Activated T-cell treated with anti-CD3 and anti-CD28 coated beads, Interleukin-2, amount 50 U/mL, for 4 hours (primary cell): Measurements from ENCODE around the gene RERE. TPM values are rescaled to one million over a fixed set of nuclear protein-coding genes. Genes with fewer than 3 reads are reported as not detected.
A peak's percentile ranks its signal among the peaks of the same experiment; 100 is the strongest.

ENCODE experiments used
- ATAC-seq, 2 donors: fragments of 200-7000 bp; cut with Tn5 transposase; one replicate each; pipeline ENCODE4 v1.10.0; 2021
- DNase-seq: peaks from one replicate; pipeline ENCODE4 v3.0.0-alpha.2; 2020
- H3K27me3 Mint-ChIP-seq: one replicate; pipeline ENCODE4 v1.8.0; 2021; ENCODE audit warnings: low read depth, mixed read lengths
- H3K36me3 Mint-ChIP-seq: one replicate; pipeline ENCODE4 v1.8.0; 2022; ENCODE audit warnings: mixed read lengths; ENCODE audit not compliant: insufficient read depth
- H3K4me1 Mint-ChIP-seq: one replicate; pipeline ENCODE4 v1.8.0; 2021; ENCODE audit warnings: low read depth, mixed read lengths
- H3K4me3 Mint-ChIP-seq: one replicate; pipeline ENCODE4 v1.8.0; 2021; ENCODE audit warnings: mild to moderate bottlenecking, moderate library complexity, mixed read lengths
- H3K9me3 Mint-ChIP-seq: one replicate; pipeline ENCODE4 v1.8.0; 2021; ENCODE audit warnings: mixed read lengths
- total RNA-seq, 3 donors: library from RNA; stranded (reverse); gene quantifications; one replicate each; pipeline ENCODE4 v1.2.1, GENCODE V29; 2021

The RERE gene
- total RNA-seq, 3 donors from 2014 or later: 40.5 to 53.4 (median 47.8) TPM

DNA sequence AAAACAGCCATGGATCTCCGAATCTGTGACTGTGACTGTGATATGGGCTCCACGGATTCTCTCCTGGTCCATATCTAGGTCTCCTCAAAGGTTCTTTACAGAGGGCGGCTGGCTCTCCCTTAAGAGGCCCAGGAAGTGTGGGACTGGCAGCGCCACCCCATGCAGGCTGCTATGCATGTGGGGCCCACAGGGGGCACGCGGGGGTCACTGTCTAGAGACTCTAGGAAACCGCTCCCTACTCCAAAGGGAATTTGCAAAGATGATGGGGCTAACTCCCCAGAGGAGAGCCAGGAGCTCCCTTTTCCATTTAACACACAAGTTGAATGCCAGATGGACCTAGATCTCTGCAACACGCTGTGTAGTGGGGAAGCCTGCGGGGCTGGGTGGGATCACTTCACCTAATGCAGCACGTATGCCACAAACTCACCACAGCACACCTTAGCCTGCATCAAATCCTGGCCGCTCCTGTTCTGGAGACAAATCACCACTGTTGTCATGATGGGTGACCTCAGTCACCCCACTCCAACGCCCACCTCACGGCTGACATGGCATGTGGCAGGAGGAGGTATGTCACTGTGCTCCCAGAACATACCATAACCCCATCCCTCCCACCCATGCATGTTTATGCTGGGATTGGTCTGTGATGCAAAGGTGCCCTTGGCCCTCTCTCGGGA is 437.8 kb downstream of the RERE start:
- Mint-ChIP-seq H3K4me3 (no peak overlapping the region), H3K4me1 (peaks cover 74% of the 10 kb centered on the region), H3K9me3 (no peaks in the 10 kb centered on the region), H3K27me3 (no peaks in the 10 kb centered on the region), H3K36me3 (peaks cover 16% of the 10 kb centered on the region)
- DNase-seq (no peak), ATAC-seq (no peak)

GRCh38 chr1:8378981-8379470 is 438.4 kb downstream of the RERE start:
- Mint-ChIP-seq H3K27me3 (no peaks in the 10 kb centered on the region), H3K9me3 (no peaks in the 10 kb centered on the region), H3K36me3 (peaks cover 16% of the 10 kb centered on the region), H3K4me3 (no peak overlapping the region), H3K4me1 (peaks cover 73% of the 10 kb centered on the region)
- DNase-seq (no peak), ATAC-seq (no peak)

DNA sequence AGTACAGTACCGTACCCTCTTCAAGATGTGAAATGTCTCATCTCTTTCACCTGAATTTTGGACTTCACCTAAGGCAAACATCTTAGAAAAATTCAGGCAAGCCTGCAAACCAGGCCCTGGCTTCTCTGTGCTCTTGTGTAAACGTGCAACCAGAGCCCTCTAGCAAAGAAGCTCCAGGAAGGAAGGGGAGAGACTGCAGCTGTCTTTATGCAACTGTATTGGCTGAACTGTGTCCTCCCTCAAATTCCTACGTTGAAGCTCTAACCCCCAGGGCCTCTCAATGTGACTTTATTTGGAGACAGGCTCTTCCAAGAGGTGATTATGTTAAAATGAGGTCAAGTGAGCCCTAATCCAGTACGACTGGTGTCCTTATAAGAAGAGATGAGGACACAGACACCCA is 439.3 kb downstream of the RERE start:
- Mint-ChIP-seq H3K27me3 (no peaks in the 10 kb centered on the region), H3K36me3 (peaks cover 16% of the 10 kb centered on the region), H3K4me3 (no peak overlapping the region), H3K4me1 (peaks cover 73% of the 10 kb centered on the region), H3K9me3 (no peaks in the 10 kb centered on the region)
- DNase-seq (no peak), ATAC-seq (no peak)

DNA sequence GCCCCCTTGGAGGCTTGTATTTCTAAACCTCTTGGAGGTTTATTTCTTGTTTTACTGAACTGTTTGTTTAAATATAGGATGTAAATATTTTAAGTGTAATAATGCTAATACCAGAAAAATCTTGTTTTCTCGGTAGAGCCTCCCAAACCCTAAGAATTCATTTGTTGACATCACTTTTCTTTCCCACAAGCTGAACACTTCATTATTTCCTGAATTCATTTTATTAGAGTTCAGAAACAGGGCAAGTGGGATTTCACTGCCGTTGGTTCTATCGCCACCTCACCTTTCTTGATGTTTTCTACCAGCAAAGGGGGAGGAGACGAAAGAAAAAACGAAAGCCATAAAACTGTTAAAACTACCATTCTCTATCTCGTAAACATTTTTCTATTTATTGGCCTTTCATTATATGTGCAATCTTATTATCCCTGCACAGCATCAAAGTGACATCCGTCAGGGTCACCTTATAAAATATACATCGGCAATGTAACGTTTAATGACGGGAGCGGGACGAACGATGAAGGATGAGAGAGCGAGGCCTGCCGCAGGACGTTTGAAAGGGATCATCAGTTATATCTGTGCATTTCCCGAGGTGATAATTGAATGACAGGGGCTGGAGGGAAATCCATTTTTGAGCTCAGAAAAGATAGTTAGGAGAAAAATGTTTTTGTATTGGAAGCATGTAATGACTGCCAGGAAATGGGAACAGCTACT is 440.0 kb downstream of the RERE start:
- no peak for DNase-seq
- ATAC-seq: no peak
- Mint-ChIP-seq H3K4me3 (no peak overlapping the region), H3K9me3 (no peaks in the 10 kb centered on the region), H3K27me3 (no peaks in the 10 kb centered on the region), H3K36me3 (peaks cover 14% of the 10 kb centered on the region), H3K4me1 (peaks cover 66% of the 10 kb centered on the region)

- Mint-ChIP-seq H3K9me3 (no peaks in the 10 kb centered on the region), H3K36me3 (peaks cover 9% of the 10 kb centered on the region), H3K4me1 (peaks cover 68% of the 10 kb centered on the region), H3K27me3 (no peaks in the 10 kb centered on the region), H3K4me3 (no peak overlapping the region)
- DNase-seq (no peak), ATAC-seq (peak in 1 of 2 donors; percentile 18)
These were observed 441.0 kb downstream of the RERE start for GRCh38 chr1:8376358-8376840.

DNA sequence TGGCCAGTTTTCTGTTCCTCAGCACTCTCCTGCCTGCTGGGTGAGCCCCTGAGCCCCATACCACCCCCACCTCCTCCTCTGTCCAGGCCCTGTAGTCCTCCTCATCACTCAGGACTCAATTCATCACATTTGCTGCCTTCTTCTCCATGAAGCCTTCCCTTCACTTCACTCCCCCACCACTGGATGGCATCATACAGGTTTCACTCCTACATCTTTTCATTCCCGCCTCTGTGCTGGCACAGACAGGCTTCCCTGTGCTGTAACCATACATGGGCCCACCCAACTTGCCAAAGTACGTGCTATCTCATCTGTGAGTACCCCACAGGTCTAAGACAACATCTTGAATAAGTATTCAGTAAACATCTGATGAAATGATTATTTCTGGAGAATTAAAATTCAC is 442.6 kb downstream of the RERE start:
- DNase-seq: no peak

DNA sequence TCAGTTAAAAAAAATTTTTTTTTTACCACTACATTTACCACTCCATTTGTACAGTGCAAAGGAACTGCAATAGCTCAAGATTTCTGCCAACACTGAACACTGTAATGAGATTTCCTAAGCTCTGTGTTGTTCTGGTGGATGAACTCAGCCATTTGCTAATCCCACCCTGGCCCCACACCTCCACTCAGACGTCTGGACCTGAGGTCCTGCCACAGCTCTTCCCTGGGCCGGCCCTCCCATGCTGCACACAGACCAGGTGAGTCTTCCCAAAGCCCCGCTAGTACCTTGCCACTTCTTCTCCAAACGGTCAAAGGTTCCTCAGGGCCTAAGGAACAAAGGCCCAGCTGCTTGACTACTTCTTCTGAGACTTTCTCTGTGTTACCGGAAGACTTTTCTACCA is 443.1 kb downstream of the RERE start:
- peaks cover 64% of the 10 kb centered on the region for H3K4me1 Mint-ChIP-seq

More for the DNA sequence above, 442.6 kb downstream of the RERE start:
- Mint-ChIP-seq H3K4me3 (no peak overlapping the region), H3K36me3 (peaks cover 8% of the 10 kb centered on the region), H3K9me3 (no peaks in the 10 kb centered on the region), H3K27me3 (no peaks in the 10 kb centered on the region), H3K4me1 (peaks cover 67% of the 10 kb centered on the region)
- peak in 1 of 2 donors; percentile 38 for ATAC-seq

DNA sequence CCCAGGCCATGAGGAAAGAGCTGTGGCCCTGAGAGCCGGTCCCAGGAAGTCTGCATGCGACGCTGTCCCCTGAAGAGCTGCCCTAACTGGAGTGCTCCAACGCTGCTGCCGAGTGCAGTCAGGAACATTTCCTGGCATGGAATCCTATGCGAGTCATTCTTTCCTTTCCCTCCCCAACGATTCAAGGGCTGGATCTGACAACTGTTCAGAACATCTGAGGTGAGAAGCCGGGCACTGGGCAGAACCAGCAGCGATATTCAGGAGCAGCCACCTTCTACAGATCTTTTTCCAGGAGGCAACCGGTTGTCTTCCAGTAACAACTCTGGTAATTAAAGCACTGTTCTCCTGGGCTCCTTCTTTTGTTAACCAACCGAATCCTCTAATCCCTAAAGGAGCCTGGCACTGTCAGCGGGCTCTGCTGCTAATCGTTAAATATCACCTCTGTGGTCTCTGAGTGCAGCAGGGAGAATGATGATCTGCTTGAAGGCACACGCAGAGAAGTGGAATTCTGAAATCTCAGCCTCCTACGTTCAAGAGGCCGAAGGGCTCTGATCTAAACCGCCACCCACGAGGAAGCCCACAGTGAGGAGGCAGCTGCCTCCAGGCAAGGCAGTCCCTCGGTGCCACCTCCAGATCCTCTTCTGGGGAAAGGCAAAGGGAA is 443.7 kb downstream of the RERE start:
- no peak overlapping the region for H3K4me3 Mint-ChIP-seq

More for the DNA sequence above, 443.1 kb downstream of the RERE start:
- H3K27me3 Mint-ChIP-seq: no peaks in the 10 kb centered on the region
- DNase-seq (no peak), ATAC-seq (no peak)
- H3K4me3 Mint-ChIP-seq: no peak overlapping the region
- H3K36me3 Mint-ChIP-seq: peaks cover 8% of the 10 kb centered on the region
- H3K9me3 Mint-ChIP-seq: no peaks in the 10 kb centered on the region

GRCh38 chr1:8373125-8373524 is 444.3 kb downstream of the RERE start:
- Mint-ChIP-seq H3K9me3 (no peaks in the 10 kb centered on the region), H3K4me3 (no peak overlapping the region), H3K4me1 (peaks cover 54% of the 10 kb centered on the region), H3K36me3 (peaks cover 7% of the 10 kb centered on the region), H3K27me3 (no peaks in the 10 kb centered on the region)
- no peak for DNase-seq
- ATAC-seq: no peak

More for the DNA sequence above, 443.7 kb downstream of the RERE start:
- H3K36me3 Mint-ChIP-seq: peaks cover 7% of the 10 kb centered on the region
- ATAC-seq (no peak), DNase-seq (no peak)
- peaks cover 60% of the 10 kb centered on the region for H3K4me1 Mint-ChIP-seq
- no peaks in the 10 kb centered on the region for H3K27me3 Mint-ChIP-seq
- H3K9me3 Mint-ChIP-seq: no peaks in the 10 kb centered on the region

DNA sequence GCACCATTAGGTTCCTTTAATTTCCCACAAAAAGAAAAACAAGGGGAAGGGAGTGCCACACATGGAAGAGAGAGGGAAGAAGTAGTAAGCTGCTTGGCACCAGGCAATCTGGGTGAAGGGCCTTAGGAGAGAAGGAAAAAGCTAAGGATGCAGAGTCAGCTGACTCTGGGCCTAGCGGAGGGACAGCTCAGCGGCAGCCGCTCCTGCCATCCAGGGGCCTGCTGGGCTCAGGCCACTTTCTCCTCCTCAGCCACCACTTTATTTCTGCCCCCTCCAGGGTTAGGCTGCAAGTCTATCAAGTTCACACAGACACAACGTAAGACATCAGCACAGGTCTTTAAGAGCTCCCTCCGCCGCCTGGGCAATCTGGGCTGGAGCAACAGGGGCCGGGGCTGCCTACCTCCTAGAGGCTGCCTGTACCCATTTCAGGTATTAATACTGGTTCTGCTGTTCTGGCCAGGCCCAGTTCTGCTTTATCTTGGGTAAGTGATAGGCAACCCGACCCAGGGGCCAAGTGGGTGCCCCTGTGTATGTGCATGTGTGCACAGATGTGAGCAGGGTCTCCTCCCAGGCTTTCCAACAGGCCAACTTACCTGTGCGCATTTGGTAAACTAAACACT is 446.0 kb downstream of the RERE start:
- peaks cover 5% of the 10 kb centered on the region for H3K36me3 Mint-ChIP-seq
- no peaks in the 10 kb centered on the region for H3K9me3 Mint-ChIP-seq
- peaks cover 50% of the 10 kb centered on the region for H3K4me1 Mint-ChIP-seq

DNA sequence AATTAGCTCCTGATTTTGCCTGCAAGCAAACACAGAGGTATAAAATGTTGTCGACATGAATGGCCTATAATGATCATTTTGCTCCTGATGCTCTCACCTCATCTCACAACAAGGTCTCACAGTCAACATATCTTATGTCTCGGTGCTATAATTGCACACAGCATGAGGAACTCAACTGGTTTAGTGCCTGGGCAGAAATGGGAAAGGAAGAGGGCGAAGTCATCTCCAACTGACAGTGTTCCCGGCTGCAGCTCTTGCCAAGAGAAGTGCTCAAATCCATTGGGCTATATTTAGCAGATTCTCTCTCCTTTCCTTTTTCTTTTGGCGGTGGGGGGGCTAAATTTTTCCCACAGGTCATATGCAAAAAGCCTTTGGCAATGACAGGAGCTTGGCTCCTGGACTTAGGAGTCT is 446.5 kb downstream of the RERE start:
- H3K27me3 Mint-ChIP-seq: no peaks in the 10 kb centered on the region
- peaks cover 5% of the 10 kb centered on the region for H3K36me3 Mint-ChIP-seq
- no peak for ATAC-seq
- H3K4me3 Mint-ChIP-seq: no peak overlapping the region
- no peaks in the 10 kb centered on the region for H3K9me3 Mint-ChIP-seq
- no peak for DNase-seq
- peaks cover 46% of the 10 kb centered on the region for H3K4me1 Mint-ChIP-seq

More for the DNA sequence above, 446.0 kb downstream of the RERE start:
- Mint-ChIP-seq H3K27me3 (no peaks in the 10 kb centered on the region), H3K4me3 (no peak overlapping the region)
- ATAC-seq: no peak
- no peak for DNase-seq

DNA sequence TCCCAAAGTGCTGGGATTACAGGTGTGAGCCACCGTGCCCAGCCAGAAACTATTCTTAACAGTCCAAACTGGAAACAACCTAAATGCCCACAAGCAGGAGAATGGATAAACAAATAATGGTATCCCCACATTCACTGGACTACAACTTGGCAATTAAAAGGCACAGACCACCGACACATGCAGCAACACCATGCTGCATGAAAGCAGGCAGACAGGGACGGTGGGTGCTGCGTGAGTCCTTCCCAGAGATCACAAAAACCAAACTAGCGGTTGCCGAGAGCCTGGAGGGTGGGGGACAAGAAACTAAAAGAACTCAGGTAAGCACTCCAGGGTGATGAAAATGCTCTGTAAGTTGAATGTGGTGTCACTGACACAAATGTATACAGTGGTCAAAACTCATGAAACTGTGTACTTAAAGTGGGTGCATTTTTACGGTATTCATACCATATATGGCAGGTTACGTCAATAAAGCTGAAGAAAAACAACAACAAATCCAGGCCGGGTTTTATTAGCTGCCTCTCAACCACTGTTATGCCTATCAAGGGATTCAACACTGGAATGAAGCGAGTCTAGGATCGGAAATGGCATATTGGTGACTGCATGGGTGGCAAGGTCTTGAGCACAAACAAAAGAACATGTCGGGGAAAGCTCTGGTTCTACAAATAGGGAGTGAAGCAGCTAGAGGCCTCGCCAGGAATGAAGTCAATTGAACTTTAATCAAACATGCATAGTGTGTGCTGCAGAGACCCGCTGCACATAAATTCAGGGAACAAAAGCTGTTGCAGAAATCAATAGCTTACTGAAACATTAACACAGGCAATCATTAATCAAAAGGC is 447.2 kb downstream of the RERE start:
- DNase-seq (no peak), ATAC-seq (no peak)
- no peak overlapping the region for H3K4me3 Mint-ChIP-seq
- H3K27me3 Mint-ChIP-seq: no peaks in the 10 kb centered on the region
- no peaks in the 10 kb centered on the region for H3K9me3 Mint-ChIP-seq
- peaks cover 10% of the 10 kb centered on the region for H3K36me3 Mint-ChIP-seq
- peaks cover 46% of the 10 kb centered on the region for H3K4me1 Mint-ChIP-seq

- peaks cover 35% of the 10 kb centered on the region for H3K4me1 Mint-ChIP-seq
- DNase-seq: no peak
- no peak for ATAC-seq
- H3K9me3 Mint-ChIP-seq: no peaks in the 10 kb centered on the region
- peaks cover 13% of the 10 kb centered on the region for H3K36me3 Mint-ChIP-seq
- H3K4me3 Mint-ChIP-seq: no peak overlapping the region
- H3K27me3 Mint-ChIP-seq: no peaks in the 10 kb centered on the region
These were observed 448.3 kb downstream of the RERE start for GRCh38 chr1:8368956-8369639.
